ENCODE measurements around the gene RHOB. TPM values are rescaled to one million over a fixed set of nuclear protein-coding genes. Genes with fewer than 3 reads are reported as not detected.

The RHOB gene
- total and polyA plus RNA-seq, 8 donors, result 143 to 1,146 (median 424) TPM

DNA sequence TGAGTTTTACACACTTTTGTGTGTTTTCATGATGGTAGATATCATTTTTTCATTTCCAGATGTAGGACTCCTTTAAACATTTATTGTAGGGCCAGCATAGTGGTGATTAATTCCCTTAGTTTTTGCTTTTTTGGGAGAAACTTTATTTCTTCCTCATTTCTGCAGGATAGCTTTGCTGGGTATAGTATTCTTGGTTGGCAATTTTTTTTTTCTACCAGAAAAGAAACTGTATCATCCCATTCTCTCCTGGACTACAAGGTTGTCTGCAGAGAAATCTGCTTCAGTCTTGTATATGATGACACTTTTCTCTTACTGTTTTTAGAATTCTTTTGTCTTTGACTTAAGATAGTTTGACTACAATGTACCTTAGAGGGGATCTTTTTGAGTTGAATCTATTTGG is 37.8 kb upstream of the RHOB start:
- Histone ChIP-seq H3K27me3 (no peaks in the 10 kb centered on the region), H3K36me3 (no peaks in the 10 kb centered on the region), H3K4me1 (peaks cover 0 to 5% (median 0%) of the 10 kb centered on the region in 4 donors), H3K9me3 (peaks cover 0 to 27% (median 19%) of the 10 kb centered on the region in 4 donors), H3K27ac (no peak overlapping the region), H3K4me3 (no peak overlapping the region)
- no peak for DNase-seq
- intact Hi-C loops (cut with DNase I; ENCODE audit: low total_unique reads), result no loop called here
- TF ChIP-seq POLR2A (IDR thresholded peaks at IDR 0.05), result no peak
- no peak for TF ChIP-seq POLR2AphosphoS5 (IDR thresholded peaks at IDR 0.05)
- TF ChIP-seq, protein P1, sequence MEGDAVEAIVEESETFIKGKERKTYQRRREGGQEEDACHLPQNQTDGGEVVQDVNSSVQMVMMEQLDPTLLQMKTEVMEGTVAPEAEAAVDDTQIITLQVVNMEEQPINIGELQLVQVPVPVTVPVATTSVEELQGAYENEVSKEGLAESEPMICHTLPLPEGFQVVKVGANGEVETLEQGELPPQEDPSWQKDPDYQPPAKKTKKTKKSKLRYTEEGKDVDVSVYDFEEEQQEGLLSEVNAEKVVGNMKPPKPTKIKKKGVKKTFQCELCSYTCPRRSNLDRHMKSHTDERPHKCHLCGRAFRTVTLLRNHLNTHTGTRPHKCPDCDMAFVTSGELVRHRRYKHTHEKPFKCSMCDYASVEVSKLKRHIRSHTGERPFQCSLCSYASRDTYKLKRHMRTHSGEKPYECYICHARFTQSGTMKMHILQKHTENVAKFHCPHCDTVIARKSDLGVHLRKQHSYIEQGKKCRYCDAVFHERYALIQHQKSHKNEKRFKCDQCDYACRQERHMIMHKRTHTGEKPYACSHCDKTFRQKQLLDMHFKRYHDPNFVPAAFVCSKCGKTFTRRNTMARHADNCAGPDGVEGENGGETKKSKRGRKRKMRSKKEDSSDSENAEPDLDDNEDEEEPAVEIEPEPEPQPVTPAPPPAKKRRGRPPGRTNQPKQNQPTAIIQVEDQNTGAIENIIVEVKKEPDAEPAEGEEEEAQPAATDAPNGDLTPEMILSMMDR (IDR thresholded peaks at IDR 0.05), result no peak
- no peak for TF ChIP-seq EP300 (IDR thresholded peaks at IDR 0.05)

- Histone ChIP-seq H3K27me3 (no peaks in the 10 kb centered on the region), H3K4me1 (peaks cover 0 to 5% (median 0%) of the 10 kb centered on the region in 4 donors), H3K27ac (no peak overlapping the region), H3K9me3 (peaks cover 0 to 27% (median 19%) of the 10 kb centered on the region in 4 donors), H3K4me3 (no peak overlapping the region), H3K36me3 (no peaks in the 10 kb centered on the region)
- intact Hi-C loops (cut with DNase I; ENCODE audit: low total_unique reads), result no loop called here
- peak in 1 of 2 donors; percentile 4 for DNase-seq
- 78 to 100% (median 85%) methylated on average over 3 to 5 of the region's 5 CpGs for WGBS, 5 donors
- no peak for TF ChIP-seq EP300 (IDR thresholded peaks at IDR 0.05)
- TF ChIP-seq, protein P1 (IDR thresholded peaks at IDR 0.05), result no peak
- no peak for TF ChIP-seq POLR2AphosphoS5 (IDR thresholded peaks at IDR 0.05)
- TF ChIP-seq POLR2A (IDR thresholded peaks at IDR 0.05), result no peak
Measured at GRCh38 chr2:20410556-20411277, 36.2 kb upstream of the RHOB start.

GRCh38 chr2:20411361-20411894 is 35.4 kb upstream of the RHOB start:
- TF ChIP-seq POLR2A (IDR thresholded peaks at IDR 0.05) (no peak), POLR2AphosphoS5 (IDR thresholded peaks at IDR 0.05) (peak in 2 of 3 donors; percentile 18 to 84)
- TF ChIP-seq, protein P1 (IDR thresholded peaks at IDR 0.05), result peak in 5 of 7 experiments; percentile 55 to 87 (median 84)
- Histone ChIP-seq H3K4me3 (no peak overlapping the region), H3K9me3 (peaks cover 0 to 27% (median 19%) of the 10 kb centered on the region in 4 donors), H3K27me3 (no peaks in the 10 kb centered on the region), H3K27ac (no peak overlapping the region), H3K4me1 (peaks cover 0 to 5% (median 0%) of the 10 kb centered on the region in 4 donors), H3K36me3 (no peaks in the 10 kb centered on the region)
- WGBS, 5 donors, result 0 to 25% (median 13%) methylated on average over 2 to 3 of the region's 3 CpGs
- intact Hi-C loops (cut with DNase I; ENCODE audit: low total_unique reads), result no loop called here
- peak; percentile 80 to 93 for DNase-seq

GRCh38 chr2:20414806-20415205 is 32.1 kb upstream of the RHOB start:
- Histone ChIP-seq H3K27ac (no peak overlapping the region), H3K4me1 (peaks cover 0 to 23% (median 19%) of the 10 kb centered on the region in 4 donors), H3K9me3 (peaks cover 0 to 6% (median 1%) of the 10 kb centered on the region in 4 donors), H3K36me3 (no peaks in the 10 kb centered on the region), H3K4me3 (no peak overlapping the region), H3K27me3 (no peaks in the 10 kb centered on the region)
- TF ChIP-seq POLR2AphosphoS5 (IDR thresholded peaks at IDR 0.05) (no peak), EP300 (IDR thresholded peaks at IDR 0.05) (no peak), POLR2A (IDR thresholded peaks at IDR 0.05) (no peak)
- TF ChIP-seq, protein P1 (IDR thresholded peaks at IDR 0.05), result no peak
- 77 to 100% (median 86%) methylated on average over 3 of the region's 3 CpGs for whole genome bisulfite sequencing, 5 donors
- no peak for DNase-seq
- intact Hi-C loops (cut with DNase I; ENCODE audit: low total_unique reads), result no loop called here
